ENCODE data around the gene RABEPK.
"Not testable (repeated sequence)": the region's sequence is repeated elsewhere in the genome, so short reads cannot be mapped to it uniquely, and the experiment has no call there.

RABEPK gene

GRCh38 chr9:125202846-125203618 lies 2.7 kb downstream of the RABEPK start:
- DNase-seq: peak; percentile 2

DNA sequence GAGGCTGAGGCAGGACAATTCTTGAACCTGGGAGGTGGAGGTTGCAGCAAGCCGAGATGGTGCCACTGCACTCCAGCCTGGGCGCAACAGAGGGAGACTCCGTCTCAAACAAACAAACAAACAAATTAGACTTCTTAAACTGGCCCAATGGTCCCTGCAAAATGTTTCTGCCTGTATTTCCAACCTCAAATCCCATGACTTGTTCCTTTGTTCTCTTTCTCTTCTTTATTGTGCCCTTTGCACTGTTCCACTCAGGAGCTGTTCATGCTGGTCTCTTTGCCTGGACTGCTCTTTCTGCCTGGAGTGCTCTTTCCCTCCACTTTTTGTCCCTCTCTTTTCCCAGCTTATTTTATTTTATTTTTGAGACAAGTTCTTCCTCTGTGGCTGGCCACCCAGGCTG lies 4.1 kb downstream of the RABEPK start:
- no peak for DNase-seq

DNA sequence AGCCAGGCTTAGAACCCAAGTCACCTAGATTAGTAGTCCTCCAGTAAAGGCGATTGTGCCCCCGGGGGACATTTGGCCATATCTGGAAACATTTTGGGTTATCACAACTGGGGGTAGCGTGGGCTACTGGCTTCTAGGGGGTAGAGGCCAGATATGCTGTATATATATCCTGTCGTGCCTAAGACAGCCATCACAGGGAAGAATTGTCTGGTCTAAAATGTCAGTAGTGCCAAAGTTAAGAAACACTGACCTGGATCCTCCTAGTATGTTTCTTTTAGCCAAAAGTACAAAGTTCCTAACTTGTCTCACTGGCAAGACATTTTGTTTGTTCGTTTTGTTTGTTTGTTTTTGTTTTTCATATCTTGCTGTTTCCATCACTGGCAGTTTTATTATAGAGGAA lies 13.8 kb downstream of the RABEPK start:
- no peak for DNase-seq

DNA sequence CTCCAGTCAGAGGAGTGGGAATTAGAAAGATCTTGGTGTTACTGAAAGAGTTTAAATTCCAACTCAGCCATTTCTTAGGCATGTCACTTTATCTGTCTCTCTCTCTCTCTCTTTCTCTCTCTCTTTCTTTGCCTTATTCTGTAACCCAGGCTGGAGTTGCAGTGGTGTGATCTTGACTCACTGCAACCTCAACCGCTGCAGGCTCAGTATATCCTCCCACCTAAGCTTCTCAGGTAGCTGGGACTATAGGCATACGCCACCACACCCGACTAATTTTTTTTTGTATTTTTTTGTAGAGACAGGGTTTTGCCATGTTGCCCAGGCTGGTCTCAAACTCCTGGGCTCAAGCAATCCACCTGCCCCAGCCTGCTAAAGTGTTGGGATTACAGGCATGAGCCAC lies 18.3 kb downstream of the RABEPK start:
- DNase-seq: no peak

- not testable (repeated sequence) for DNase-seq
Observed at GRCh38 chr9:125224858-125225257, 24.5 kb downstream of the RABEPK start.

- no peak for DNase-seq
Observed at GRCh38 chr9:125227761-125228160, 27.4 kb downstream of the RABEPK start.

- DNase-seq: peak; percentile 98
Observed at GRCh38 chr9:125233678-125234077, 33.3 kb downstream of the RABEPK start.

DNA sequence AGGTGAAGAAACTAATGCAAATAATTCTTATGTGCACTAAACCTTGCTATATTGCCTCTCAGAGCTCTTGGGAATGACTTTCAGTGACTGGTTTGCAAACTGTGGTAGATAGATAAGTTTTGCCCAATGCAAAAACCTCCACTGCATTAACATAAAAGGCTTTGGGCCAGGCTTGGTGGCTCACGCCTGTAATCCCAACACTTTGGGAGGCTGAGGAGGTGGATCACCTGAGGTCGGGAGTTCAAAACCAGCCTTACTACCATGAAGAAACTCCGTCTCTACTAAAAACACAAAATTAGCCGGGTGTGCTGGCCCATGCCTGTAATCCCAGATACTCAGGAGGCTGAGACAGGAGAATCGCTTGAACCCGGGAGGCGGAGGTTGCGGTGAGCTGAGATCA lies 33.8 kb downstream of the RABEPK start:
- DNase-seq: not testable (repeated sequence)

GRCh38 chr9:125235804-125236519 lies 35.6 kb downstream of the RABEPK start:
- no peak for DNase-seq

DNA sequence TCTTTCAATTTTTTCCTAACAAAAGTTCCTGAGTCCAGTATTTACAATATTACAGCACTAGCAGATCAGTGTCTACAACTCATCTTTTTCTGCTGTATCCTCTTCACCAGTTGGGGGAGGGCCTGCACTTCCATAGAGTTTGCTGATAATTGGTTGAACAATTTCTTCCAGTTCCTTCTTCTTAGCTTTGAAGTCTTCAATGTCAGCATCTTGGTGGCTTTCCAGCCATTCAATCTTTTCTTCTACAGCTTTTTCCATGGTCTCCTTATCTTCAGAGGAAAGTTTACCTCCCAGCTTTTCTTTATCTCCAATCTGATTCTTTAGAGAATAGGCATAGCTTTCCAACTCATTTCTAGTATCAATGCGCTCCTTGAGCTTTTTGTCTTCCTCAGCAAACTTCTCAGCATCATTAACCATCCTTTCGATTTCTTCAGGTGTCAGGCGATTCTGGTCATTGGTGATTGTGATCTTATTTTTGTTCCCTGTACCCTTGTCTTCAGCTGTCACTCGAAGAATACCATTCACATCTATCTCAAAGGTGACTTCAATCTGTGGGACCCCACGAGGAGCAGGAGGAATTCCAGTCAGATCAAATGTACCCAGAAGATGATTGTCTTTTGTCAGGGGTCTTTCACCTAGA lies 36.3 kb downstream of the RABEPK start:
- not testable (repeated sequence) for DNase-seq

DNA sequence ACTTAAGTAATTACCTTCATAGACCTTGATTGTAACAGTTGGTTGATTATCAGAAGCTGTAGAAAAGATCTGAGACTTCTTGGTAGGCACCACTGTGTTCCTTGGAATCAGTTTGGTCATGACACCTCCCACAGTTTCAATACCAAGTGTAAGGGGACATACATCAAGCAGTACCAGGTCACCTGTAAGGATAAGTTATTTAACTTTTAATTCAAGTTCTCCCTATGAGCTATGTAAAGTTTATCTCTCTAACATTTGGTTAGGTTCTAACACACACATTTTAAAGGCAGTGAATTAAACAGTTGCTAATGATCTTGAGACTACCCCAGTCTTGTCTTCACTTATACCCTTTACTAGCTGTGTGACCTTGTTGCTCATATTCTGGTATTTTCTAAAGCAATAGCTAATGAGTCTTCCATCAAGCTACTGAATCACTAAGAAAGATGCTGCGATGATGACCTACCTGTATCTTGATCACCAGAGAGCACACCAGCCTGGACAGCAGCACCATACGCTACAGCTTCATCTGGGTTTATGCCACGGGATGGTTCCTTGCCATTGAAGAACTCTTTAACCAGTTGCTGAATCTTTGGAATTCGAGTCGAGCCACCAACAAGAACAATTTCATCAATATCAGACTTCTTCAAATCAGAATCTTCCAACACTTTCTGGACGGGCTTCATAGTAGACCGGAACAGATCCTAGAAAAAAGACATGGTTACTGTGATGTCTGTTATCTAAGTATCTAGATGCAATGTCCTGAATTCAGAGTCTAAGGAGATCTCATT lies 38.0 kb downstream of the RABEPK start:
- DNase-seq: no peak

- DNase-seq: no peak
Observed at GRCh38 chr9:125238915-125239446, 38.6 kb downstream of the RABEPK start.

- DNase-seq: no peak
Observed at GRCh38 chr9:125239631-125240597, 39.6 kb downstream of the RABEPK start.

- peak; percentile 25 for DNase-seq
Observed at GRCh38 chr9:125240649-125240999, 40.3 kb downstream of the RABEPK start.

GRCh38 chr9:125241000-125241862 lies 40.9 kb downstream of the RABEPK start, which contains the start of gene HSPA5:
TSS of gene HSPA5 (minus strand) at chr9:125241343. CDS start at chr9:125241126, 217 bp downstream.
- DNase-seq: peak; percentile 100

- DNase-seq: no peak
Observed at GRCh38 chr9:125241863-125242739, 41.8 kb downstream of the RABEPK start.

- DNase-seq: no peak
Observed at GRCh38 chr9:125243792-125244260, 43.5 kb downstream of the RABEPK start.

DNA sequence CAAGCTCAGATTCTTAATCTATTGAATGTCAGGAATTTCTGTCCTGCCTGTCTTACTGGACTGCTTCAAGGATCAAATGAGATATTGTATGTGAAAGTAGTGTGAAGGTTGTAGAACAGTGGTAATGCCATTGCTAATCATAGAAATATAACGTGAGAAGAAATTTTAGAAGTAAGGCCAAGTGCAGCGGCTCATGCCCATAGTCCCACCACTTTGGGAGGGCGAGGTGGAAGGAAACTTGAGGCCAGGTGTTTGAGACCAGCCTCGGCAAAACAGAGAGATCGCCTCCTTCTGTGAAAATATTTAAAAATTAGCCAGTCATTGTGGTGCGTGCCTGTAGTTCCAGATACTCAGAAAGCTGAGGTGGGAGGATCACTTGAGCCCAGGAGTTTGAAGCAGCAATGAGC lies 45.9 kb downstream of the RABEPK start:
- DNase-seq: no peak

- DNase-seq: no peak
Observed at GRCh38 chr9:125254231-125254630, 53.9 kb downstream of the RABEPK start.

All from fibroblast of skin of right biceps (primary cell).